ENCODE data around the gene CKAP5.

The CKAP5 gene

GRCh38 chr11:46698597-46698996, 147.5 kb downstream of the CKAP5 start:
- DNase-seq (ENCODE audit: low read depth, low spot score) = no peak

GRCh38 chr11:46697723-46698122, 148.4 kb downstream of the CKAP5 start:
- DNase-seq (ENCODE audit: low read depth, low spot score) = no peak

GRCh38 chr11:46697303-46697702, 148.8 kb downstream of the CKAP5 start:
- no peak for DNase-seq (ENCODE audit: low read depth, low spot score)

GRCh38 chr11:46696212-46696558, 149.9 kb downstream of the CKAP5 start:
- no peak for DNase-seq (ENCODE audit: low read depth, low spot score)

- no peak for DNase-seq (ENCODE audit: low read depth, low spot score)
Observed at GRCh38 chr11:46695345-46696211, 150.5 kb downstream of the CKAP5 start.

GRCh38 chr11:46694607-46695006, 151.5 kb downstream of the CKAP5 start:
- DNase-seq (ENCODE audit: low read depth, low spot score) = no peak

- DNase-seq (ENCODE audit: low read depth, low spot score) = no peak
Observed at GRCh38 chr11:46694072-46694471, 152.0 kb downstream of the CKAP5 start.

GRCh38 chr11:46693597-46694012, 152.5 kb downstream of the CKAP5 start:
- no peak for DNase-seq (ENCODE audit: low read depth, low spot score)

All from activated naive CD8-positive, alpha-beta T cell treated with anti-CD3 and anti-CD28 coated beads, Interleukin-2, amount 50 U/mL, for 16 hours (primary cell).